IPS-18c (cell line): ENCODE data around the gene PAX8.

ENCODE experiments used
- H3K4me3 ChIP-seq: 2 replicates; pipeline ENCODE4 v1.7.0; 2013; ENCODE audit warnings: low read depth, mild to moderate bottlenecking, low read length, moderate library complexity; ENCODE audit not compliant: insufficient read depth
- H3K9me3 ChIP-seq: one replicate; pipeline ENCODE4 v1.6.1; 2013; ENCODE audit warnings: mild to moderate bottlenecking, low read length, moderate library complexity; ENCODE audit not compliant: control insufficient read depth, insufficient read depth

PAX8 gene

GRCh38 chr2:113276216-113276760, 2.4 kb downstream of the PAX8 start:
- Histone ChIP-seq H3K9me3 (peaks cover 6% of the 10 kb centered on the region), H3K4me3 (peak overlapping the region; percentile 56)

DNA sequence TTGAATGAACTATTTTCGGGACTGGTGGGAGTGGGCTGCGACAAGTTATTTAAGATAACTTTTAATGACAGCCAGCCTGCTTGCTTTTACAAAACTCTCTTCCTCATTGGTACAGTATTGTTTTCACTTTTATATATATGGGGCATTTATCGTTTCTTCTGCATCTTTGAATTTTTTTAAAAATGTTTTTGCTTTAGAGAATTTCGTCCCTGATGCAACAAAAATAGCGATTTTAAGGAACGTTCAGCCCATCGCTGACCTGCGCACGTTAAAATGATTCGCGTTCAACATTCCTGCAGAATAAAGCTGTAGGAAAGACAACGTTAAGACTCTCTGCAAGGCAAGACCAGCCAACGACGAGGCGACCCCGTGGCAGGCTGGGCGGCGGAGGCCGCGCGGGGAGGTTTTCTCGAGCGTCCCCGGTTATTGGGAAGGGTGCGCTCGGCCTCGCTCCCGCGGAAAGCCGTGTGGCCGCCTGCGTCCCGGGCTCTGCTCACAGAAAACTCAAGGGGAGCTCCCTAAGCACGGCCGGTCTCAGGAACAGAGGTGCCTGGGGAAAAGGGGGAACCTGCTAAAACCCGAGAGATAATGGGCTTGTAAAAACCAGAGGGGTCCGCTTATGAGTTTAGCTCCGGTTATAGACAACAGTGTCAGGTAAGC, 3.0 kb downstream of the PAX8 start:
- peaks cover 6% of the 10 kb centered on the region for H3K9me3 ChIP-seq
- no peak overlapping the region for H3K4me3 ChIP-seq

DNA sequence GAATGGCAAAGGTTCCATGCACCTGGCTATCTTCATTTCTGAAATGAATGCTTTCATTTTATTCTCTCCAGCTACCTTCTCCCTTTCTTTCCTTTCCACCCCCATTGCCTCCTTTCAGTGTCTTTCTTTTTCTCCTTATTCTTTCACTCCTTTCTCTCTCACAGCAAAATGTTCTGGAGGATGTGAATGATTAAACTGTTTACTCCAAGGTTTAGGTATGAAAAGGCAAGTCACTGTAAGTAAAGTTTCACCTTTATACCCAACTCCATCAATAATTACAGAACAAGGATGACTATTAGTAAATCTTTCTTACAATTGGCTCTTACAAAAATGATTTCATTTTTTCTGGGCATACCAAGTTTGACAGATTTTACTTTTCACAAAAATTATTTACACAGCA, 4.3 kb downstream of the PAX8 start:
- Histone ChIP-seq H3K9me3 (peaks cover 2% of the 10 kb centered on the region), H3K4me3 (no peak overlapping the region)

DNA sequence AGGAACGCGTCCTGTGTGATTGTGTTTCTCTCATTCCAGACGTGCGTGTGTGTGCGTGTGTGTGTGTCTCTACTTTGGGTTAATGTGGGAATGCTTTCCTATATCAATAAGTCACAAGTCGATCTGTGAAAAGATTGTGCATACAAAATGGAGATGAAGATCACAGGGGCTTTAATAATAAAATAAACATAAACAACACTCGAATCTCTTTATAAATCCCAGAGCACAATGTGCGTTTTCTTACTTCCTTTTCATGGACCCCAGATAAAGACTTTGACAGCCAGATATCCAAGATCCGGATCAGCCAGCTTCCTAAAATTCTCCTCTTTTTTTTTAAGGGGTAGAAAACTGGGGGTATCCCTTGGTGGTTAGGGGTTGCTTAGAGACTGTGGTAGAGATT, 4.7 kb downstream of the PAX8 start:
- H3K9me3 ChIP-seq = peaks cover 2% of the 10 kb centered on the region
- no peak overlapping the region for H3K4me3 ChIP-seq

DNA sequence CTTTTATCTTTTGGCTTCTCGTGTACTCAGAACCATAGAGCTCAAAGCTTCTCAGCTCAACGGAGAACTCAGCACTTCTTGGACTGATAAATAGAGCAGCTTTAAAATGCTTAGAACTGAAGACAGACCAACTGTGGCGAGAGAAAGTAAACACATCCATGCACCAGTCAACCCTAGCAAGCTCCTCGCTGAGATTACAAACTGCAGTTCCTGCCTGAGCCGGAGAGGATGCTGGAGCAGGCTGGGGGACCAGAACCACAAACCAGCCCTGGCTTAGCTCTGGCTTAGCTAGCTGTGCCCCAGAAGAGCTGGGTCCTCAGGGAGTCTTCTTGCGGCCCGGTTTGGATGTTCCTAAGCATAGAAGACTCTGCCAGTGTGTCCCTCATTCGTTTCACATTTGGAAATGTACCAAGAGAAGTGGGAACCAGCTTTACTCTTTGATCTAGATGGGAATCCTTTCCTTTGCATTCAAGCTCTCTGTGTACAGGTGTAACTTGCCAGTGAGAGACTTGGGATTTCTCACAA, 5.6 kb downstream of the PAX8 start:
- Histone ChIP-seq H3K4me3 (no peak overlapping the region), H3K9me3 (no peaks in the 10 kb centered on the region)

GRCh38 chr2:113272477-113272876, 6.2 kb downstream of the PAX8 start:
- H3K9me3 ChIP-seq = no peaks in the 10 kb centered on the region
- no peak overlapping the region for H3K4me3 ChIP-seq

GRCh38 chr2:113268621-113269360, 9.9 kb downstream of the PAX8 start:
- Histone ChIP-seq H3K9me3 (no peaks in the 10 kb centered on the region), H3K4me3 (no peak overlapping the region)

- Histone ChIP-seq H3K9me3 (no peaks in the 10 kb centered on the region), H3K4me3 (no peak overlapping the region)
Observed at GRCh38 chr2:113266431-113266830, 12.3 kb downstream of the PAX8 start.

- no peaks in the 10 kb centered on the region for H3K9me3 ChIP-seq
- no peak overlapping the region for H3K4me3 ChIP-seq
Observed at GRCh38 chr2:113264713-113265403, 13.9 kb downstream of the PAX8 start.

GRCh38 chr2:113263546-113263945, 15.2 kb downstream of the PAX8 start:
- Histone ChIP-seq H3K9me3 (no peaks in the 10 kb centered on the region), H3K4me3 (no peak overlapping the region)

- Histone ChIP-seq H3K9me3 (no peaks in the 10 kb centered on the region), H3K4me3 (no peak overlapping the region)
Observed at GRCh38 chr2:113260991-113261390, 17.7 kb downstream of the PAX8 start.

DNA sequence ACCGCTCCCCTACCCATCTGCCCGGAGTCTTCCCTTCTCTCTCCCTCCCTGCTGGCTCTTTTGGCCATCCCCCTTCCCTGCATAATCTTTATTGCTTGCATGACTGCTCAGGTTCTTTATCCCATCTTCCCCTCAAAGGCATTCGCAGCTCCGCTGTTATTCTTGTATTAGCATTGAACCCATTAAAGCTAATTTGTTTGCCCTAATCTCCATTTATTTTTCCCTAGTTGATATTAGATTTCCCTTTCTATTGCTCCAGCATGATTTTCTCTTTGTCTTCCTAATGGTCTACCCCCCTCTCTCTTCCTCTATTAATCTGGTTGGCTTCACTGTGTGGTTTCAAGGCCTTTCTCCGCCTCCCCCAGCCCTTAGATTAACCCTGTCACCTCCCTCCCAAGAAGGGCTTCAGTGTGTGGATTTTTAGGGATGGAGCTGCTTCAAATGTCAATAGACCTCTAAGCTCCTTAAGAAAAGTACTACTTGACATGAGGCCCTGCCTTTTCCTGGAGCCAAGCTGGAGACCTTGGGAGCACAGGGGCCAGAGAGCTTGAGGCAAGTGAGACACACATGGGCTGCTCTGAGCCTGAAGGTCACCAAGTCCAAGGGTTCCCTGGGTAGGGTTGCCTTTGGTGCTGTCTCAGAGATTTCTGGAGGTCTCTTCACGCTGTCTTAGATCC, 20.1 kb downstream of the PAX8 start:
- Histone ChIP-seq H3K4me3 (no peak overlapping the region), H3K9me3 (no peaks in the 10 kb centered on the region)

DNA sequence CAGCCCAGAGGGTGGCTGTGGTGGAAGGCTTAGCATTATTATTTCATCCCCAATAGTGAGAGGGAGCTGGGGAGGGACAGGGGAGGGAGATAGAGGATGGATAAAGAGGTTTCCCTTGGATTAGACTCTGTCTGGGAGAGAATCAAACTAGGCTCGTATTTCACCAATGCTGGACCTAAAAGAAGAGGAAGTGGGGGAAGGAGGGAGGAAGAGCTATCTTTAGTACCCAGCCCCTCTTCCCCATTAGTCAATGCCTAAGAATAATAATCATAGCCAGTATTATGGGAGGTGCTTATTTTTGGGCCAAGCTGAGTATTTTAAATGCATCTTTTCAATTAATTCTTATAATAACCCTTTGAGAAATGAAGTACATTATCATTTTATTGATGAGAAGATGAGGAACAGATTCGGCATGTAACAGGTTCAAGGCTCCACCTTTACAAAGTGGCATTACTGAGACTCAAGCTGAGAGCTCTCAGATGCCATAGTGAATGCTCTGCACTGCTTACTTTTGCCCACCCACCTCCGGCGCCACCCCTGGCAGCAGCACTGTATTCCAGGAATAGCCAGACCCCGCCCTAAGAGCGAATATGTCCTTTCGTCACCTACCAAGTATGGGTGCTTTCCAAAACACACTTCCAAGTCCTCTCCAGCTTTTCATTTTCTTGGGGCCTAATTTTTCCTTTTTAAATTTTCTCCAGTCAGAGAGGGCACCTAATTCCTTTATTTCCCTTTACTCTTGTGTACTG, 21.0 kb downstream of the PAX8 start:
- Histone ChIP-seq H3K4me3 (no peak overlapping the region), H3K9me3 (no peaks in the 10 kb centered on the region)

DNA sequence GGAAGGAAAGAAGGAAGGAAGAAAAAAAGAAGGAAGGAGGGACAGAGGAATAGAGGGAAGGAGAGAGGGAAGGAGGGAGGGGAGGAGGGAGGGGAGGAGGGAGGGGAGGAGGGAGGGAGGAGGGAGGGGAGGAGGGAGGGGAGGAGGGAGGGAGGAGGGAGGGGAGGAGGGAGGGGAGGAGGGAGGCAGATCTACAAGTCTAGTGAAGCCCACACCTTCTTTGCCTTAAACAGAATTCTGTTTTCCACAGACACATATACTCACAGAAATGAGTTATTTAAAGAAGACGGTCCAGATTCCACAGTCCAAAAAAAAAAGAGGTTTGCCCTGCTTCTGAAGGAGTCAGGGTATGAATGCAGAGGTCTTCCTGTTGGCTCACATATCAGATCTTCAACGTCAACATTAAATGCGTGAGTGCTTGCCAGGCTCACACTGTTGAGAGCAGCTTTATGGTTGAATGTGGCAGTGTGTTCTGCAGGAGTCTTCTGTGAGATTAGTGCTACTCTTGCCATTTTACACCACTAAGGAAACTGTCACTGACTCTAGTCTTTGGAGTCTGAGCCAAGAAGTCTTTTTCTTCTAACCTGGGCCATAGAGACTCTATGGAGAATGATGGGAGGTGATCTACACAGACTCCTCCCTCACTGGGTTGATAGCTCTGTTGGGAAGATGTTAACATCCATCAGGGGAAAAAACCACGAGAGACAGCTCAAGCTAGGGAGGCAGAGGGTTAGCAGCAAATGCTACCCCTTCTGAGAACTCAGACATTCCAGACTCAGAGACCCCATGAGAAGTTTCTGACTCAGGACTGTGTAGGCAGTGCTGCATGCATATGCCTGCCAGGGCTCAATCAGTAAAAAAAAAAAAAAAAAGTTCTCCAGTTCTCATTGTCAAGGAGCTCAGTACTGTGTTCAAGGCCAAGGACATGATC, 23.3 kb downstream of the PAX8 start:
- H3K9me3 ChIP-seq = no peaks in the 10 kb centered on the region
- no peak overlapping the region for H3K4me3 ChIP-seq

GRCh38 chr2:113253453-113253852, 25.3 kb downstream of the PAX8 start:
- Histone ChIP-seq H3K4me3 (no peak overlapping the region), H3K9me3 (no peaks in the 10 kb centered on the region)
